AG04450 (cell line): ENCODE results near the gene MAGI2. TPM values are rescaled to one million over a fixed set of nuclear protein-coding genes. Genes with fewer than 3 reads are reported as not detected.

ENCODE experiments used
- CTCF ChIA-PET: fragments of 300-600, 350-600 bp; formaldehyde crosslinking; extraction: SDS; loops from one replicate; lab custom pipeline; 2022; ENCODE audit warnings: antibody characterized with exemption, inconsistent platforms; lab: Charles Lee
- POLR2A ChIA-PET: fragments of 350-600 bp; formaldehyde crosslinking; extraction: SDS; loops from one replicate; lab custom pipeline; 2021; ENCODE audit warnings: antibody characterized with exemption, inconsistent platforms; lab: Yijun Ruan, JAX
- DNase-seq: peaks from one replicate; pipeline ENCODE4 v3.0.0-alpha.2; 2011; ENCODE audit warnings: low read depth, low spot score
- H3K27ac ChIP-seq: one replicate; pipeline ENCODE4 v1.5.1; 2012; ENCODE audit warnings: low read depth, low read length, control low read depth
- H3K27me3 ChIP-seq: one replicate; pipeline ENCODE4 v1.6.0; 2012; ENCODE audit warnings: low read length; ENCODE audit not compliant: control insufficient read depth, insufficient read depth
- H3K4me3 ChIP-seq: 2 replicates; pipeline ENCODE4 v1.5.1; 2011; ENCODE audit warnings: mild to moderate bottlenecking, low read depth, low read length, control low read depth
- H3K9me3 ChIP-seq: 2 replicates; pipeline ENCODE4 v1.5.1; 2012; ENCODE audit warnings: low read length; ENCODE audit not compliant: control insufficient read depth, insufficient read depth
- polyA plus RNA-seq: library from polyadenylated mRNA; depleted of rRNA; stranded (reverse); fragments of >200 nt; gene quantifications from 2 replicates; pipeline ENCODE4 v1.2.3, GENCODE V29; 2011
- TF ChIP-seq, protein P1 (sequence below): IDR thresholded peaks from 2 replicates; pipeline ENCODE4 v1.5.1; 2011; ENCODE audit warnings: low read depth, low read length, control low read depth, inconsistent platforms

Gene MAGI2
- polyA plus RNA-seq, 1 experiment: 2.3 TPM

DNA sequence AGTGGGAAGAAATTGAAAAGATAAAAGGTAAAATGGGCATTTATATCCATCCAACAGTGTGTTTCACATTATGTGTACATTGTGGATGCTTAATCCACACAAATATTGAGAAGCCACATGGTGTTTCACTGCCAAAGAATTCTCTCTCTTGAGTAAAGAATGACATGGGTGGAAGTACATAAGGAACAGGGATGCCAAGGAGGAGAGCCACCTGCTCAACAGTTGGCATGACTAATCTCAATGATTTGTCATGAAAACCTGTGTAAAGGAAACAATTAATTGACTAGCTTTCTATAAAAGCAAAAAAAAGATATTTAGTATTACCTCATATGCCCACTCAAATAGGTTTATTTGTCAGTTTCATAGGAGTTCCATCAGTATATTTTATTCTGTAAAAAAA lies 43.1 kb downstream of the MAGI2 start:
- ChIA-PET POLR2A (no interaction called here), CTCF (no interaction called here)
- no peaks in the 10 kb centered on the region for H3K27me3 ChIP-seq
- TF ChIP-seq, protein P1, sequence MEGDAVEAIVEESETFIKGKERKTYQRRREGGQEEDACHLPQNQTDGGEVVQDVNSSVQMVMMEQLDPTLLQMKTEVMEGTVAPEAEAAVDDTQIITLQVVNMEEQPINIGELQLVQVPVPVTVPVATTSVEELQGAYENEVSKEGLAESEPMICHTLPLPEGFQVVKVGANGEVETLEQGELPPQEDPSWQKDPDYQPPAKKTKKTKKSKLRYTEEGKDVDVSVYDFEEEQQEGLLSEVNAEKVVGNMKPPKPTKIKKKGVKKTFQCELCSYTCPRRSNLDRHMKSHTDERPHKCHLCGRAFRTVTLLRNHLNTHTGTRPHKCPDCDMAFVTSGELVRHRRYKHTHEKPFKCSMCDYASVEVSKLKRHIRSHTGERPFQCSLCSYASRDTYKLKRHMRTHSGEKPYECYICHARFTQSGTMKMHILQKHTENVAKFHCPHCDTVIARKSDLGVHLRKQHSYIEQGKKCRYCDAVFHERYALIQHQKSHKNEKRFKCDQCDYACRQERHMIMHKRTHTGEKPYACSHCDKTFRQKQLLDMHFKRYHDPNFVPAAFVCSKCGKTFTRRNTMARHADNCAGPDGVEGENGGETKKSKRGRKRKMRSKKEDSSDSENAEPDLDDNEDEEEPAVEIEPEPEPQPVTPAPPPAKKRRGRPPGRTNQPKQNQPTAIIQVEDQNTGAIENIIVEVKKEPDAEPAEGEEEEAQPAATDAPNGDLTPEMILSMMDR: no peak
- H3K4me3 ChIP-seq: no peak overlapping the region
- DNase-seq: no peak
- H3K27ac ChIP-seq: no peak overlapping the region
- H3K9me3 ChIP-seq: no peaks in the 10 kb centered on the region

DNA sequence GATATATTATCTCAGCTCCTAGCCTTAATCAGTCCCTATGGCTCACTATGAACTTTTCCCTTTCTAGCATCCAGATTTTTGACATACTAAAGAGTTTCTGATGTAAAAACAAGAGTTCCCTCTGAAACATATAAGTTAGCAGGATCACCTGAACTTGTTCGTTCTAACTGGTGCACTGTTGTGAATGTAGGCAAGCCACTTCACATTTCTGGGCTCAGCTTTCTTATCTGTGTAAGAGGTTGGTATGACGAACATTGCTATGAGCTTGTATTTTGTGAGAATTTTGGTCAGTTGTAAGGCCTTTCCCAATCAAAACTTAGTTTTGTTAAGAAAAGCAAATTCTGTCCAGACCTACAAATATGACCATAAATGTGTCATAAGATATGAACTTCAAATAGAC lies 46.1 kb downstream of the MAGI2 start:
- CTCF ChIA-PET: no interaction called here

DNA sequence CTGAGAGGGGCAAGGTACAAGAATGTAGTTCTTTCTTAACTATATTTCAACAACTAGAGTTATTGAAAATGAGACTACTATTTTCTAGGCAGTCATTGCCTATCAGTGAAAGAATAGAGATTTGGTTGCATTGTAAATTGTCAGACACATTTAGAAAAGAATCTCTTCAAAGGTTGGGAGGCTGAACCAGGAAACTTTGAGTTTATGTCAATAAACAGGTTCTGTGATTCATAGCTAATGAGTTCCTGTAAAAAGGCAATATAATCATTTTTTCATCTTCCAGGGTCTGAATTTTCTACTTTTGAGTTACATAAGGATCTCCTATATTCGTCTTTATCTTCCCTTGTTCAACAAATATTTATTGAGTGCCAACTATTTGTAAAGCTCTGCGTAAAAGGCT lies 47.1 kb downstream of the MAGI2 start:
- no peaks in the 10 kb centered on the region for H3K9me3 ChIP-seq
- no peak for DNase-seq
- no peaks in the 10 kb centered on the region for H3K27me3 ChIP-seq
- H3K4me3 ChIP-seq: no peak overlapping the region
- H3K27ac ChIP-seq: no peak overlapping the region
- ChIA-PET POLR2A (no interaction called here), CTCF (no interaction called here)
- TF ChIP-seq, protein P1: no peak

More for the DNA sequence above, 46.1 kb downstream of the MAGI2 start:
- no peak for DNase-seq
- H3K27ac ChIP-seq: no peak overlapping the region
- H3K27me3 ChIP-seq: no peaks in the 10 kb centered on the region
- POLR2A ChIA-PET: no interaction called here
- no peak overlapping the region for H3K4me3 ChIP-seq
- no peaks in the 10 kb centered on the region for H3K9me3 ChIP-seq
- TF ChIP-seq, protein P1: no peak

DNA sequence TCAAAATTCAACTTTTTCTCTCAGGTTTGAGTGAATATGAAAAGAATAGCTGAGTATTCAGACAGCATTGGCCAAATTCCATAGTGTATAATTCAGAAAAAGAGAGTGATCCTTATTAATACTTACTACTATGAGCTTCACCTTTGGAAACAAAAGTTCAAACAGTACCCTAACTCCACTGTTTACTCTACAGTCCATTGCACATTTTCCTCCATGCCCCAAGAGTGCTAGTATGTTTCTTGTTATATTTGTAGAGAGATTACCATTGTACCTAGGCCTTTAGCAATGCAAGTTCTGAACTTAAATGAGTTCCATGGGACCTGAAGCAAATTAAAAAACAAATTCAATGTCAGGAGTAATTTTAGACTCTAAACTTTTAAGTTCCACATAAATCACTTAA lies 48.1 kb downstream of the MAGI2 start:
- Histone ChIP-seq H3K9me3 (no peaks in the 10 kb centered on the region), H3K4me3 (no peak overlapping the region), H3K27ac (no peak overlapping the region), H3K27me3 (no peaks in the 10 kb centered on the region)
- ChIA-PET POLR2A (no interaction called here), CTCF (no interaction called here)
- TF ChIP-seq, protein P1: no peak
- no peak for DNase-seq

DNA sequence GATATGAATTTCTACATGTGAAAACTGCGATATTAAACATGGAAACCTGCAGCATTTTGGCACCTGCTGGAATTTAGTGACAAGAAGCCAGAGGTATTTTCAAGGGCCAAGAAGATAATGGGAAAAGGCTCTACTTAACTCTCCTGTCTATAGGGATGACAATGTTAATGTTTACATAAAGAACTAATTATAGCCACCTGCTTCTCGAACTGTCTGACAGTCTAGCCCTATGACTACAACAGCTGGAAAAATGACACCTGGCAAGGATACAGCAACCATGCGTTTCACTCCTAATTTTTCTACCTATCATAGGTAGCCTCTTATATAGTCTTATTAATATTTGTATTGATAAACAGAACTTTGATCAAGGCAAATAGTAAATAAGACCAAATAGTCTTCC lies 49.6 kb downstream of the MAGI2 start:
- Histone ChIP-seq H3K4me3 (no peak overlapping the region), H3K27me3 (no peaks in the 10 kb centered on the region), H3K9me3 (no peaks in the 10 kb centered on the region), H3K27ac (no peak overlapping the region)
- DNase-seq: no peak
- POLR2A ChIA-PET: no interaction called here
- CTCF ChIA-PET: no interaction called here
- TF ChIP-seq, protein P1: no peak
